HL-60/S4 treated with phorbol 12-myristate 13-acetate at 8.2 ng/mL for 4 days and 3 days (cell line): ENCODE results near the gene BOLA1.
"Not testable (repeated sequence)": the region's sequence is repeated elsewhere in the genome, so short reads cannot be mapped to it uniquely, and the experiment has no call there.

Experiments
- in situ Hi-C: fragments of 300-500 bp; cut with MboI; formaldehyde crosslinking; loops from 2 replicates; pipeline ENCODE4 v1.15.0; 2022; ENCODE audit warnings: low sequenced_read_pairs

The BOLA1 gene

GRCh38 chr1:149886396-149887195, 12.8 kb upstream of the BOLA1 start:
- in situ Hi-C loops = no loop called here

- in situ Hi-C loops = not testable (repeated sequence)
Observed at GRCh38 chr1:149887196-149887455, 12.2 kb upstream of the BOLA1 start.

- in situ Hi-C loops = no loop called here
Observed at GRCh38 chr1:149887456-149888246, 11.7 kb upstream of the BOLA1 start.

DNA sequence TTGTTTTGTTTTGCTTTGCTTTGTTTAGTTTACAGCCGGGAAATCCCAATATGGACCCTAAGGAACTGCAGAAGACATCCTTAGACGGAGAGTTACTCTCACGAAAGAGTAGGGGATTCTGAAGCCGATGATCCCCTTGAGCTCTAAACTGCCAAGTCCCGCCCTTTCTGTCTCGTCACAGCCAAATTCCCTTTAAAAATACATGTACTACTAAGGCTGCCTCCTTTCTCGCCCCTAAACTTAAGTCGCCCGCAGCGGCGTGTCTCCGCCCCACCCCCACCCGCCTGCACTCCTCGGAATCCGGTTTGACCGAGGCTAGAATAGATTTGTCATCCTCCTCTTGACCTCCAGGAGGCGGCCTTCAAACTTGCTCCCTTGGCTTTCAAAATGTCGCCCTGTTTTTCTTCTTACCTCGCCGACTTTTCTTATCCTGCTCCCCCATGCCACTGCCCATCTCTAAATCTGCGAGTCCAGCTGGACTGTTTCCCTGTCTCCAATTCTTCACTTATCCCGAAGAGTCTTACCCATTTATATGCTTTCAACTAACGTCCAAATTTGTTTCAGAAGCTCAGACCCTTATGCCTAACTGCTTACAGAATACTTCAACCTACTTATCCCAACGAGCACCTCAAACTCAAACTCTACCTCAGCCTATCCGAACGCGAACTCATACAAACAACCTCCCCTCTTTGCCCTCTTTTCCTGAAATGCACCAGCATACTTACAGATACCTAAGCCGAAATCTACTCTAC, 10.9 kb upstream of the BOLA1 start:
- in situ Hi-C loops = no loop called here

- in situ Hi-C loops = no loop called here
Observed at GRCh38 chr1:149888999-149889289, 10.4 kb upstream of the BOLA1 start.

- in situ Hi-C loops = no loop called here
Observed at GRCh38 chr1:149896575-149896974, 2.8 kb upstream of the BOLA1 start.

GRCh38 chr1:149903836-149904491, 4.6 kb downstream of the BOLA1 start:
- in situ Hi-C loops = no loop called here

- in situ Hi-C loops = no loop called here
Observed at GRCh38 chr1:149906570-149907075, 7.3 kb downstream of the BOLA1 start.

DNA sequence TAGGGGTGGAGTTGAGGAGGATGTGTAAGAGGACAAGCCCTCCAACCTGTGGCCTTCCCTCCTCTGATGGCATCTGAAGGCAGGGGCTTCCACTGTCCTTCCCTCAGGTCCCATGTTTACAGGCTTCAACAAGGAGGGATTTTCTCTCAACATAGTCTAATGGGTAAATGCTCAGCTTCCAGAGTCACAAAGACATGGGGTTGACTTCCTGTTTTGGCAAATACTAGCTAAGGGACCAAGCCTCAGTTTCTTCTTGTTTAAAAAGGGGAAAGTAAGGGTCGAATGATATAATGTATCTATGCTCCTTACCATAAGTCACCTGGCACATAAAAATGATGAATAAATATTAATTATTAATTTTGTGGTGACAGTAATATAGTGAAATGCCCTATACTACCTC, 15.2 kb downstream of the BOLA1 start:
- in situ Hi-C loops = no loop called here

- in situ Hi-C loops = no loop called here
Observed at GRCh38 chr1:149915429-149916192, 16.2 kb downstream of the BOLA1 start.

DNA sequence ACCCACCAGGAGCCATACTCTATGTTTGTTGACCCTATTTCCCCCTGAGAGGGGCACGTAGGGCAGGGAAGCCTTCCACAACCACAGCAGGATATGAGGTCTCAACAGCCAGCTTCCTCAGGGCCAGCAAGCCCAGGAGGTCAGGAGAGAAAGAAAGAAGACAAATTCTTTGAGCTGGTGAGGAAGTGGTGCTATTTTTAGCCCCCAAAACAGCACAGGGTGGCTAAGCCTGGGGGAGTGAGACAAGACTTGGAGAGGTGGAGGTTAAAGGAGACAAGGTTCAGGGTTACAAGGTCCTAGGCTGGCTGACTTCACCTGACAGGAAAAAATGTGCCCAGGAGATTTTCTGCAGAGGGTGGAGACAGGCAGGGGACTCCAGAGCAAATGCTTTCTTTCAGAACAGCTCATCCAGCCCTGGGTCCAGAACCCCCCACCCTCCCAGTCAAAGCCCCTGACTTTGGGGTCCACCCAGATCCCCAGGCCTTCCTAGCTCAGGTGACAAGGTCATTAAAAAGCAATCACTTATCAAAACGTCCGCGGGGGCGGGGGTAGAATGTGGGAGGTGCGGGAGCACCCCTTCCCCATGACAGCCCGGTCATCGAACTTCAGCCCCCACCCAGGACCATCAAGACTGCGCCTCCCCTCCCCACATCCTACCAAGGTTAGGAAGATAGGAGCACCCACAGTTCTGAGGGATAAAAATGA, 17.0 kb downstream of the BOLA1 start:
- in situ Hi-C loops = no loop called here

DNA sequence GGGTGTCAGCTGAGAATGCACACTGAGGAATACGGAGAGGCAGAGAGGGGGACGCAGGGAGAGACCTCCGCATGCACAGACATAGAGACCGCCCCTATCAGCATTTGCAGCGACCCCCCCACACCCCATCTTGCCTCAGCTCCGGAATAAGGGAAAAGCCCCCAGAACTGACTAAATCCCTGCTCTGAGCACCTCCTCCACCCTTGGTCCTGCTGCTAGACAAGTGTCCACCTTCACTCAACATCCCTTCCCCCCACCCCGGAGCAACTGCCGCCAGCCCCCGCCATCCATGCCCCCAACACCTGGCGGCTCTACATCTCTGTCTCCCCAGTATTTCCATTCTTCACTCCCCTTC, 17.5 kb downstream of the BOLA1 start:
- in situ Hi-C loops = no loop called here

DNA sequence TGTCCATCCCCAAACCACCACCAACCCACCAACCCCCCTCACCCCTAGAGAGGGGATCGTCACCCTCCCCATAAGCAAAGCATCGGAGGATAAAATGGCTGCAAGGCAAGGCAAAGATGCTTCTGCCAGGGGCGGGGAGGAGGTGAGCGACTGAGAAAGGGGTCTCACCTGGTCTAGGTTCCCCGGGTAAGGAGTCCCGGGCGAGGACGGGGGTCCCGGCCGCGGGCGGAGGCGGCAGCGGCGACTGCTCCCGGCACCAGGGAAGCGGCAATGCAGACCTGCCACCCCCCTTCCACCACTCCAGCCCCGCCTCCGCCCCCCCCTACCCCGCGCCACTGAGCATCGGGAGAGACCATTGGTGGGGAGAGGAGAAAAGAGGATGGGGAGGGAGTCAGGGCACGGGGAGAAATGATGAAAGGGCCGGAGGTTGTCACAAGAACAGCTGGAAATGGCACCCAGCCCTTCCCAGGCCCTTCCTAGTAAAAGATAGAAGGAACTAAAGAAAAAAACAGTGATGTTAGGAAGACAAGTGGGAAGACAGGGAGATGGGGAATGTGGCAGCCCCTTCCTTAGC, 18.3 kb downstream of the BOLA1 start, which contains the start of gene SV2A:
Gene SV2A (minus strand): TSS at position 274 of the 574 bp plus-strand sequence. CDS start 4,004 bp downstream, outside the sequence.
- in situ Hi-C loops = no loop called here

DNA sequence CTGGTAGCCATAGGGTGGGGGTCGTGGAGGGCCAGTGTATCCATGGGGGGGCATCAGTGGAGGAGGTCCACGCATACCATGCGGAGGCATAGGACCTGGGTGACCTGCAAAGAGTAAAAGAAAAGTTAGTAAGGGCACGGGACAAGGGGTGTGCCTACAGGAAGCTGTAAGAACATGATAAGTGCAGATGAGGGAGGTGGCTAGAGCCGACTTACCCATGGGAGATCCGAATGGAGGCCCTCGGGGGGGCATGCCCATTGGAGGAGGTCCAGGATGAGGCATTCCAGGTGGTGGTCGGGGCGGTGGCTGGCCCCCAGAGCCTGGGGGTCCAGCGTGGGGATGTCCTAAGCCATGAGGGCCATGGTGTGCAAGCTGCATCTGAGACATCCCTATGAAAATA, 24.3 kb downstream of the BOLA1 start:
- in situ Hi-C loops = no loop called here

GRCh38 chr1:149925345-149925744, 26.0 kb downstream of the BOLA1 start:
- in situ Hi-C loops = no loop called here

DNA sequence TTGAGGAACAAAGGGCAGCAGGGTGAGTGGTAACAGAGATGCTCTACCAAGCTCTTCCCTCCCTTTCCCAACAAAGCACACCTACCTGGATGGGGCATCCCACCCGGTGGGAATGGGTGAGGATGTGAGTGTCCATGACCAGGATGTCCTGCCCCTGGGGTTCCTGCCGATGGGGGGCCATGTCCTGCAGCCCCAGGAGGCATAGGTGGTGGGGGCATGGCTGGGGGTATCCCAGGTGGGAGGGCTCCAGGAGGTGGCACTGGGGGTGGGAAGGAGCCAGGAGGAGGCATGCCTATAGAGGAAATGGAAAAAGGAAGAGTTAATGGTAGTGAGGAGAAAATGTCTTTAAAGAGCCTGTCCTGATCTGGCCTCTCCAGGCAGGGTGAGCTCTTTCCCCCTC, 26.4 kb downstream of the BOLA1 start:
- in situ Hi-C loops = no loop called here

GRCh38 chr1:149926296-149926695, 26.9 kb downstream of the BOLA1 start:
- in situ Hi-C loops = no loop called here

- in situ Hi-C loops = no loop called here
Observed at GRCh38 chr1:149927056-149927562, 27.7 kb downstream of the BOLA1 start.
